ENCODE data around the gene GAD1.

GAD1 gene

DNA sequence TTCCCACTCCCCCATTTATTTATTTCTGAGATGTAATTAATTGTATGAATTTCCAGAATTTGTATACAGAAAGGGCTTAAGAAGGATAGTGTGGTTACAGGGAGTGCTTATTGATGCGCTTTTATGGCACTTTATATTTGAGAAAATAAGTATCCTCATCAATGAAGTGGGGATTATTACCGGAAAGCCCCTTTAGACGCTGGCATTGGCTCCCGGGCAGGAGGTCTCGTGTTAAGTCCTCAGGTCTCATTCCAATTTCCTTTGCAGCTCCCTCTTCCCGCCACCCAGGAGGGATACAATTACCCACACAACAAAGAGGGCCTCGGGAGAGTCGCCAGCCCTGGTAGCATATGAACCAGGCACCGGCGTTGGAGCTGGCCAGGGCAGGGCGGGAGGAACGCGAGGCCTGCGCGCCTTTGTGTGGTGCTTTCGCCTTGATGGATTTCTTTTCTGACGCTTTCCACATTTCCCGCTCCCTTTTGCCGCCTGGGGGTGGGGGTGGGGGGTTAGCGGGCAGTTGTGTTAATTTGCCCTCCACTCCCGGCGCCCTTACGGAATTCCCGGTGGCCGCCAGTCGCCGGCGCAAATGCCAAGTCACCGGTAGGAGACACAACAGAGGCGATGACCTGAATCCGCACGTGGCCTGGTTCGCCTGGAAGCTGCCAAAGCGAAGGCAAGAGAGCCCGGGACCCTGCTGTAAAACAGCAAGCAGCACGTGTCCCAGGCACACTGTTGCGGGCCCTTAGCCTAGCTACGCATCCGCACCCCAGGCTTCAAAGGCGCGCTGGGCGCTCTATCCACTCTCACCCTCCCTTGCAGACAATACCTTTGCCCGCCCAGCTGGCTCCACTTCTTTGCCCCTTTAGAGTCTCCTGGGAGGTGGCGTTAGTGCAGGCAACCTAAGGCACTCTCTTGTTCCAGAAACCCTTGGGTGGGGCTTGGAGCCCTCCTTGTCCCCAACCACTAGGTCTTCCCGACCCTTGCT lies 3.3 kb downstream of the GAD1 start:
- DNase-seq, result no peak
- Histone ChIP-seq H3K36me3 (no peaks in the 10 kb centered on the region; the same call in 1 of the 2 replicates), H3K27me3 (ENCODE audit: insufficient read depth, low read depth, severe bottlenecking) (no peaks in the 10 kb centered on the region), H3K9me3 (ENCODE audit: severe bottlenecking) (no peaks in the 10 kb centered on the region), H3K4me3 (ENCODE audit: low read depth, low read length) (no peak overlapping the region), H3K27ac (no peak overlapping the region)
- TF ChIP-seq, protein P1, sequence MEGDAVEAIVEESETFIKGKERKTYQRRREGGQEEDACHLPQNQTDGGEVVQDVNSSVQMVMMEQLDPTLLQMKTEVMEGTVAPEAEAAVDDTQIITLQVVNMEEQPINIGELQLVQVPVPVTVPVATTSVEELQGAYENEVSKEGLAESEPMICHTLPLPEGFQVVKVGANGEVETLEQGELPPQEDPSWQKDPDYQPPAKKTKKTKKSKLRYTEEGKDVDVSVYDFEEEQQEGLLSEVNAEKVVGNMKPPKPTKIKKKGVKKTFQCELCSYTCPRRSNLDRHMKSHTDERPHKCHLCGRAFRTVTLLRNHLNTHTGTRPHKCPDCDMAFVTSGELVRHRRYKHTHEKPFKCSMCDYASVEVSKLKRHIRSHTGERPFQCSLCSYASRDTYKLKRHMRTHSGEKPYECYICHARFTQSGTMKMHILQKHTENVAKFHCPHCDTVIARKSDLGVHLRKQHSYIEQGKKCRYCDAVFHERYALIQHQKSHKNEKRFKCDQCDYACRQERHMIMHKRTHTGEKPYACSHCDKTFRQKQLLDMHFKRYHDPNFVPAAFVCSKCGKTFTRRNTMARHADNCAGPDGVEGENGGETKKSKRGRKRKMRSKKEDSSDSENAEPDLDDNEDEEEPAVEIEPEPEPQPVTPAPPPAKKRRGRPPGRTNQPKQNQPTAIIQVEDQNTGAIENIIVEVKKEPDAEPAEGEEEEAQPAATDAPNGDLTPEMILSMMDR (IDR thresholded peaks at IDR 0.05; ENCODE audit: low read depth, low read length), result no peak

DNA sequence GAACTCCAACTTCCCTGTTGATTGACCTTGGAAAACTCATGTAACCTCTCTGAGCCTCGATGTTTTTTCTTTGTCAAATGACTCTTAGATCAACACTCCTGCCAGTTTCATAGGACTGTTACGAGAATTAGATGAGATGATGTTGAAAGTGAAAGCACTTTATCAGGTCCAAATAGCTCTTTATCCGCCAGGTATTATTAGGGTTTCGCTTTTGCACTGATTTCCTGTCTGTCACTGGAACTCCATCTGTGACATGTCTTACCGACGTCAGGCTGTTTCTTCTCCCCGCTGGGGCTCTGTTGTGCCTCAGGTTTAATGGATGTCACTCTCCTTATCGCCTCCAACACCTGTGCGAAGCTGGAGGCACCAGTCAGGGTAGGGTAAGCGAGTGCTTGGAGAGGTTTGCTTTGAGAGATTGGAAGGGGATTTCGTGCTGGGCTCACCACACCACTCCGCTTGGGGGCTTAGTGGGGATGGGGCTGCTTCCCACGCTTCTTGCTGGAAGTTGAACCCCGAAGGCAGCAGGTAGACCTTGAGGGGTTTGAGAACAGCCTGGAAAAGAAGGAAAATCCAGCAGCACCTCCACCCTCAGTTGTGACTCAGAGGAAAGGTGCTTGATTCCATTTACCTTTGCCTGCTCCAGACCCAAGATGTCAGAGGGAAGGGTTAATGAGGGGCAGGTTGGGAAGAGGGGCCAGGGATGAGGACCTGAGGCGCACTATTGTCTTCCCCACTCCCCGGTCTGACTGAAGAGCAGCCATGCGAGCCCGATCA lies 4.3 kb downstream of the GAD1 start:
- TF ChIP-seq, protein P1 (IDR thresholded peaks at IDR 0.05; ENCODE audit: low read depth, low read length), result no peak
- no peaks in the 10 kb centered on the region for H3K27me3 ChIP-seq (ENCODE audit: insufficient read depth, low read depth, severe bottlenecking)
- no peaks in the 10 kb centered on the region for H3K9me3 ChIP-seq (ENCODE audit: severe bottlenecking)
- no peaks in the 10 kb centered on the region; the same call in 1 of the 2 replicates for H3K36me3 ChIP-seq
- DNase-seq, result no peak
- no peak overlapping the region for H3K4me3 ChIP-seq (ENCODE audit: low read depth, low read length)
- H3K27ac ChIP-seq, result no peak overlapping the region

DNA sequence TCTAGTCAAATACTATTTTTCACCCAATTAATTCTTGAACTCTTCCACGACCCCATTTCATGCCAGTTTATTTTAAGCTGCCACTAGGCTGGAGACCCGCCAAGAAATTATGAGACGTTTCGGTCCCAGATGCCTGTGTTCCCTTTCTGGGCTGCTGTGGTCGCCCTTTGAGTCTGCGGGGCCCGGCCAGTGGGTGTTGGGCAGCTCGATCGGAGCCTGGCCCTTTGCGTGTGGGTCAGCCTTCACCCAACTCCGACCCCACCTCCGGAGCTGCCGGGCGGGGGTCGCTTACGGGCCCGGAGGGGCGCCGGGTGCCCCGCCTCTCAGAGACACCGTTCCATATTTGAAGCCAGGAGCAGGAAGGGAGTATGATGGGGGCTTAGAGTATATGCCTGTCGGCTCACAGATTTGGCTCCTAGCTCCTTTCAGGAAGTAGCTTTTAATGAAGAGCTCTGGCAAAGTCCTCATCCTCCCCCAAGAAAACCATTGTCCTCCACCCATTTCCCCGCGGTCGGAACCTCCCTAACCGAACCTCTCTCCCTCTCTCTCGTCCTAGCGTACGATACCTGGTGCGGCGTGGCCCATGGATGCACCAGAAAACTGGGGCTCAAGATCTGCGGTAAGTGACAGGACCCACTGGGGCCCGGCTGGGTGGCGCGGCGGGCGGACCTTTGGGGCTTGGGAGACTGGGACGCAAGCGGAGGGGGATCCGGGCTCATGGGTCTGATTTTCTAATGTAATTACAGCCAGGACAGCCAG lies 5.0 kb downstream of the GAD1 start:
- Histone ChIP-seq H3K9me3 (ENCODE audit: severe bottlenecking) (no peaks in the 10 kb centered on the region), H3K4me3 (ENCODE audit: low read depth, low read length) (no peak overlapping the region), H3K27ac (no peak overlapping the region), H3K27me3 (ENCODE audit: insufficient read depth, low read depth, severe bottlenecking) (no peaks in the 10 kb centered on the region), H3K36me3 (no peaks in the 10 kb centered on the region; the same call in 1 of the 2 replicates)
- DNase-seq, result no peak
- TF ChIP-seq, protein P1 (IDR thresholded peaks at IDR 0.05; ENCODE audit: low read depth, low read length), result no peak

- Histone ChIP-seq H3K27me3 (ENCODE audit: insufficient read depth, low read depth, severe bottlenecking) (no peaks in the 10 kb centered on the region), H3K9me3 (ENCODE audit: severe bottlenecking) (no peaks in the 10 kb centered on the region), H3K36me3 (no peaks in the 10 kb centered on the region; the same call in 1 of the 2 replicates), H3K4me3 (ENCODE audit: low read depth, low read length) (no peak overlapping the region), H3K27ac (no peak overlapping the region)
- DNase-seq, result no peak
- TF ChIP-seq, protein P1 (IDR thresholded peaks at IDR 0.05; ENCODE audit: low read depth, low read length), result no peak
Observed at GRCh38 chr2:170822290-170823087, 5.8 kb downstream of the GAD1 start.

Measured in WERI-Rb-1 (cell line).